ENCODE data around the gene FAM181A.

GRCh38 chr14:93937519-93937918, 10.4 kb downstream of the FAM181A start:
- no peak for TF ChIP-seq EP300 (IDR thresholded peaks at IDR 0.05; ENCODE audit: borderline replicate concordance in 1 of 2, control insufficient read depth in 1 of 2, low read depth in 2 of 2, low read length in 2 of 2)
- TF ChIP-seq POLR2AphosphoS5 (IDR thresholded peaks at IDR 0.05; ENCODE audit: low read length) = no peak
- TF ChIP-seq NFYB (IDR thresholded peaks at IDR 0.05; ENCODE audit: insufficient read depth, low read depth, low read length) = no peak
- no peak for TF ChIP-seq TARDBP (IDR thresholded peaks at IDR 0.05; ENCODE audit: borderline replicate concordance)
- TF ChIP-seq MXI1 (IDR thresholded peaks at IDR 0.05; ENCODE audit: low read depth, low read length) = no peak
- no peak for TF ChIP-seq ZBTB40 (IDR thresholded peaks at IDR 0.05; ENCODE audit: borderline replicate concordance)
